Skin of body (tissue), 2 donors: ENCODE results near the gene IPMK. TPM values are rescaled to one million over a fixed set of nuclear protein-coding genes. Genes with fewer than 3 reads are reported as not detected.
"Not testable (repeated sequence)": the region's sequence is repeated elsewhere in the genome, so short reads cannot be mapped to it uniquely, and the experiment has no call there.

Experiments
- DNase-seq: peaks from one replicate; lab custom pipeline; 2025; lab: John Stamatoyannopoulos, UW
- total RNA-seq: library from RNA; depleted of rRNA; stranded (reverse); fragments of >200 nt; gene quantifications from one replicate; pipeline ENCODE4 v1.2.3, GENCODE V29; 2014

The IPMK gene
- total RNA-seq, 1 donor from 2014 or later, result 8.3 TPM

DNA sequence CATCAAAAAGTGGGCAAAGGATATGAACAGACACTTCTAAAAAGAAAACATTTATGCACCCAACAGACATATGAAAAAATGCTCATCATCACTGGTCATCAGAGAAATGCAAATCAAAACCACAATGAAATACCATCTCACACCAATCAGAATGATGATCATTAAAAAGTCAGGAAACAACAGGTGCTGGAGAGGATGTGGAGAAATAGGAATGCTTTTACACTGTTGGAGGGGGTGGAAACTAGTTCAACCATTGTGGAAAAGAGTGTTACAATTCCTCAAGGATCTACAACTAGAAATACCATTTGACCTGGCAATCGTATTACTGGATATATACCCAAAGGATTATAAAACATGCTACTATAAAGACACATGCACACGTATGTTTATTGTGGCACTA, 111.8 kb downstream of the IPMK start:
- DNase-seq, result not testable (repeated sequence)

DNA sequence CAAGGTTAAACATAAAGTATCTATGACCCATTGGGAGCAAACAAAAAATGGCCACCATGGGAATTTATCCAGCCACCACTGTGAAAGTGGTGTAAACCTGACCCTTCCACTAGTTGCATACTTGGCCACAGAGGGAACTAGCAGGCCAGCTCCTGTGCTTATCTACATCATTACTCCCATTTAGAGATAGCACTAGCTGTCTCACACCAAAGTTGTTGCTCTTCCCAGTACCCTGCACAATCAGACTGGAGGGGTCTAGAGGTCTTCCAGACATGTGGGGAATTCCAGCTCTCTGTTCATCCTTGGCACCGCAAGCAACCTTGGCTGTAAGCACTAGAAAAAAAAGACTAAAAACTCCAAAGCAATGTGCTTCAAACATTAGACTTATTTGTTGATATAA, 113.9 kb downstream of the IPMK start:
- DNase-seq, result no peak

DNA sequence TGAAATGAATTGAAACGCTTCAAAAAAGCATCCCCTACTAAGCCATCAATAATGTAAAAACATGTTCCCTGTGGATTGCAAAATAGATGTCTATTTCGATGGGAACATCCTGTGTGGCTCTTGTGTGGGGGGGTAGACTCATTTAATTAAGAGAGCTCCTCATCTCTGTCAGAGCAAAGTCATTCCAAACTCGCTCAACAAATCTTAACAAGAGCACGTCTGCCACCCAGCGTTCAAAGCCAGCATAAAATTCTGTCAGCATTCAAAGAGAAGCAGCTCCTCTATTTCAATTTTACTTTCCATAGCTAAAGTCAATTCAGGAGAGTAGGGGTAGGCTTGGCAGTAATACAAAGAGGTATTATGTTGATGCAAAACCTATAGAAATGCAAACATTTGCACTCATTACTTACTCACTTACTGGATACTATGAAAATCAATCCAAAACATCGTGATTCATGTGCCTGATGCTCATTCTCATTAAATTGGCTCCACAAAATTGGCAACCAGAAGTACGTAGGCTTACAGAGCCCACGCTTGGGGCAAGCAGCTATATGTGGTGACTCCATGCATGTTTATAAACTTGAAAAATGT, 114.9 kb downstream of the IPMK start:
- no peak for DNase-seq

DNA sequence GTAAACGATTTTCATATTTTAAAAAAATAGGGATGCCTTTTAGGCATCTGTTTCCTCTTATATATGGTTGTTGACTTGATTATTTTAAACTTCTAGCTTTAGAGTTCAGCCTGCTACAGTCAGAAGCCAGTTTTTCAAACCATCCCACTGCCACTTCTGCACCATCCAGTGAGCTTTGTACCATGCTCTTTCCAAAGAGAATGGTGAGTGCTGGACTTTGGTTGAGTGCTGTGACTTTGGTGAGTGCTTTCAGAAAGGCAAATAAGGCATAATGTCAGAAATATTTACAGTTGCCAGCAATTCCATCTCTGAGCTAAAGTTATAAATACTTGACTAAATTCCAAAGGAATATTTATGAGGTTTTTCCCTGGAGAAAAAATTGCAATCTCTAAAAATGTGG, 117.4 kb downstream of the IPMK start:
- DNase-seq, result no peak

DNA sequence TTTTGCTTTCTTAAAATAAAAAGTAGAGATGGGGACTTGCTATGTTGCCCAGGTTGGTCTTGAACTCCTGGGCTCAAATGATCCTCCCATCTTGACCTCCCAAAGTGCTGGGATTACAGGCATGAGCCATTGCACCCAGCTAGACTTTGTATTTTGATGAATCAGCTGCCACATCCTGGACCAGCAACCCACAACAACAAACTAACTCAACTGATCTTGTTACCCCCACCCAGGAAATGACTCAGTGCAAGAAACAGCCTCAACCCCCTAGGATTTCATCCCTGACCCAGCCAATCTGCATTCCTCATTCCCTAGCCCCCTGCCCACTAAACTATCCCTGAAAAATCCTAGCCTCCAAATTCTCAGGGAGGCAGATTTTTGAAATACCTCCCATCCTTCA, 123.8 kb downstream of the IPMK start:
- no peak for DNase-seq

Other genes starting within 250 kb of the IPMK start
- gene CISD1, start 1.3 kb upstream of the IPMK start, total RNA-seq, result 7.5 TPM
- gene UBE2D1, start 67.1 kb upstream of the IPMK start, total RNA-seq, result 12.3 TPM
- gene TFAM, start 117.5 kb upstream of the IPMK start, total RNA-seq, result 22.2 TPM
- gene BICC1, start 245.0 kb upstream of the IPMK start, total RNA-seq, result 30.3 TPM